ENCODE measurements around the gene ABCC11. TPM values are rescaled to one million over a fixed set of nuclear protein-coding genes. Genes with fewer than 3 reads are reported as not detected.

Gene ABCC11
- total and polyA plus RNA-seq, 2 of the 4 experiments (the other 2 are of a cell fraction), result 0.09 to 0.18 TPM

DNA sequence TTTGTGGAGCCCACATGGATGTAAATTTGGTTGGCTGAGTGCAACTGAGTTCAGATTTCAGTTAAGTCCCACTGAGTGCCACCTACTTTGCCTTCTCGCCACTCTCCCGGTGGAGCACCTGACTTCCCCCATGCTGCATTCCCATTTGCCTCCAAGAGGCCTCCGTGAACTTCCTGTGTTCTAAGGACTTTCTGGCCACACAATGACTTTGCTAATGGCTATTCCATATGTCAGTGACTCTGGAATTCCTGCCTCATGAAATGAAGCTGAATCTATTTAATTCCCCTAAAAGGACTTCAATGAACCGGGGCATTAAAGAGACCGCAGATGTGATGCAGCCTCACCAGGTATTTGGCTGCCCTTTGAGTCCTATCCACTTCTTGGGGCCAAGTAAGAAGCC is 121.5 kb downstream of the ABCC11 start:
- H2BK20ac ChIP-seq (ENCODE audit: low read depth, low read length), result peak overlapping the region; percentile 100
- H4K20me1 ChIP-seq (ENCODE audit: insufficient read depth, low read length), result no peaks in the 10 kb centered on the region
- no peaks in the 10 kb centered on the region for H3K27me3 ChIP-seq (ENCODE audit: control insufficient read depth, insufficient read depth, low read length)
- TF ChIP-seq RCOR1 (IDR thresholded peaks at IDR 0.05; ENCODE audit: insufficient replicate concordance, low read length), result no peak
- no peak for TF ChIP-seq MAZ (IDR thresholded peaks at IDR 0.05; ENCODE audit: borderline replicate concordance, low read depth, low read length)
- TF ChIP-seq BHLHE40 (IDR thresholded peaks at IDR 0.05; ENCODE audit: low read depth, low read length), result no peak
- no peak for TF ChIP-seq FOS (IDR thresholded peaks at IDR 0.05; ENCODE audit: low read depth, low read length)
- TF ChIP-seq CEBPB (IDR thresholded peaks at IDR 0.05; ENCODE audit: low read depth, low read length), result no peak
- TF ChIP-seq NFE2L2 (IDR thresholded peaks at IDR 0.05; ENCODE audit: low read depth, low read length), result no peak
- TF ChIP-seq MAFK (IDR thresholded peaks at IDR 0.05; ENCODE audit: low read depth, low read length), result no peak
- ATAC-seq (ENCODE audit: low read depth) (no peak), DNase-seq (no peak)
- WGBS, 2 experiments (ENCODE audit: extremely low coverage in 2 of 2, insufficient read length in 1 of 2), result 92% methylated on average over 2 of the region's 5 CpGs; no CpG with 5 or more reads in 1 of the 2 experiments
- H2BK5ac ChIP-seq (ENCODE audit: low read depth, low read length, poor library complexity, severe bottlenecking), result peak overlapping the region; percentile 1
- intact Hi-C loops (cut with micrococcal nuclease), result loop anchor here (2.0 to 10.0 kb wide), 2 partner anchors 49 to 391 kb away; no protein-coding TSS in a partner anchor
- H3K56ac ChIP-seq (ENCODE audit: extremely low read depth, insufficient read depth, low read length), result no peak overlapping the region
- ChIA-PET CTCF (interaction anchor here (0.5 to 1.2 kb wide), 3 partner anchors 982 to 1088 kb away, joined by 3 to 6 read pairs (median 3); partner anchors contain the start of gene NETO2), POLR2A (ENCODE audit: unreplicated experiment) (no interaction called here)
- no TSS peak for BruUV-seq (replicated peaks)
- peak overlapping the region; percentile 26; the same call in 1 of the 2 replicates for H4K5ac ChIP-seq (ENCODE audit: low read depth, low read length)
- no peak overlapping the region for H3K27ac ChIP-seq (ENCODE audit: insufficient read depth, low read length)
- H2AFZ ChIP-seq (replicated peaks; ENCODE audit: low read length, poor library complexity), result no peak overlapping the region
- in situ Hi-C loops (cut with MboI; ENCODE audit: low sequenced_read_pairs), result no loop called here
- H3K4me1 ChIP-seq (ENCODE audit: control insufficient read depth, insufficient read depth, low read length), result peaks cover 31% of the 10 kb centered on the region
- no peaks in the 10 kb centered on the region for H3K36me3 ChIP-seq (ENCODE audit: control insufficient read depth, insufficient read depth, low read length)
- peaks cover 45% of the 10 kb centered on the region for H3K9me1 ChIP-seq (ENCODE audit: insufficient read depth, low read length)
- peak overlapping the region; percentile 98 for H4K91ac ChIP-seq (ENCODE audit: insufficient read depth, low read depth, low read length)
- peak overlapping the region; percentile 82 for H2BK15ac ChIP-seq (ENCODE audit: low read depth, low read length)
- peak overlapping the region; percentile 94 for H2AK5ac ChIP-seq (ENCODE audit: low read depth, low read length)
- peak overlapping the region; percentile 55 to 88 for H4K8ac ChIP-seq (ENCODE audit: low read depth in 2 of 2, low read length in 2 of 2)
- no peak overlapping the region for H3K23ac ChIP-seq (ENCODE audit: low read depth, low read length)
- H2AK9ac ChIP-seq (replicated peaks; ENCODE audit: low read depth, low read length, poor library complexity), result no peak overlapping the region
- H3K14ac ChIP-seq (replicated peaks; ENCODE audit: low read depth, low read length), result peak overlapping the region; percentile 57
- no peak overlapping the region for H3K4me3 ChIP-seq (ENCODE audit: insufficient read depth, low read depth, low read length)
- H3K4ac ChIP-seq (ENCODE audit: low read depth, low read length), result peak overlapping the region; percentile 97
- dilution Hi-C loops (cut with HindIII; ENCODE audit: low sequenced_read_pairs, unreplicated experiment), result no loop called here
- peak overlapping the region; percentile 99 for H2BK120ac ChIP-seq (ENCODE audit: low read depth, low read length)
- no peaks in the 10 kb centered on the region for H3K9me3 ChIP-seq (ENCODE audit: control insufficient read depth, insufficient read depth, low read length)
- H3K79me1 ChIP-seq (ENCODE audit: low read depth in 1 of 2, low read length in 2 of 2), result no peaks in the 10 kb centered on the region
- H3K4me2 ChIP-seq (ENCODE audit: low read depth, low read length), result no peak overlapping the region
- peak overlapping the region; percentile 54; the same call in 1 of the 2 replicates for H3K18ac ChIP-seq (ENCODE audit: low read depth, low read length)
- H3K9ac ChIP-seq (ENCODE audit: low read depth, low read length), result no peak overlapping the region

All from IMR-90 (cell line).